Vagina (tissue), 2 donors: Measurements from ENCODE around the gene CYP27B1. TPM values are rescaled to one million over a fixed set of nuclear protein-coding genes. Genes with fewer than 3 reads are reported as not detected.
A peak's percentile ranks its signal among the peaks of the same experiment; 100 is the strongest.

Experiments used
- DNase-seq, 2 donors: peaks; one replicate each; pipeline ENCODE4 v3.0.0-alpha.2; 2017; ENCODE audit errors: extremely low spot score in 2 of 2
- H3K27ac ChIP-seq: fragments of 200-600 bp; sonication (generic); one replicate; pipeline ENCODE4 v1.5.1; 2019
- H3K27me3 ChIP-seq: fragments of 200-600 bp; sonication (generic); one replicate; pipeline ENCODE4 v1.5.1; 2019
- H3K36me3 ChIP-seq, 2 donors: fragments of 200-600 bp; sonication (generic); one replicate each; pipeline ENCODE4 v1.5.1; 2017 to 2019
- H3K4me1 ChIP-seq: fragments of 200-600 bp; sonication (generic); one replicate; pipeline ENCODE4 v1.5.1; 2019
- H3K4me3 ChIP-seq, 2 donors: fragments of 200-600 bp; sonication (generic); 1 replicate in 1 of 2; 2 replicates in 1 of 2; pipeline ENCODE4 v1.5.1; 2016 to 2019
- H3K9me3 ChIP-seq: fragments of 200-600 bp; sonication (generic); one replicate; pipeline ENCODE4 v1.5.1; 2019
- POLR2A ChIP-seq, 2 donors: fragments of 450-650 bp; IDR thresholded peaks; one replicate each; pipeline ENCODE4 v1.6.1; 2017; ENCODE audit warnings: antibody characterized with exemption in 2 of 2, mild to moderate bottlenecking in 2 of 2, moderate library complexity in 2 of 2
- POLR2AphosphoS5 ChIP-seq, 2 donors: sonication (generic); formaldehyde crosslinking; IDR thresholded peaks; one replicate each; pipeline ENCODE4 v1.9.0; 2017; ENCODE audit warnings: antibody characterized with exemption in 2 of 2, mild to moderate bottlenecking in 2 of 2, low read depth in 1 of 2; ENCODE audit not compliant: insufficient read depth in 1 of 2
- intact Hi-C: fragments of 100-400 bp; cut with DNase I; formaldehyde crosslinking; loops from one replicate; pipeline ENCODE4 v1.15.1; 2023
- total RNA-seq: library from RNA; depleted of rRNA; stranded (reverse); fragments of >200 nt; gene quantifications from one replicate; pipeline ENCODE4 v1.2.3, GENCODE V29; 2016
- TF ChIP-seq, protein P1 (sequence below), 3 experiments: fragments of 450-650 bp in 2 of 3; fragments of 200-600 bp in 1 of 3; sonication (generic) in 1 of 3; IDR thresholded peaks; one replicate each; pipeline ENCODE4 v1.5.1; 2017 to 2019; ENCODE audit warnings: antibody characterized with exemption in 3 of 3, mild to moderate bottlenecking in 2 of 3, moderate library complexity in 2 of 3

The CYP27B1 gene
- total RNA-seq, 1 donor from 2014 or later, result 1.7 TPM

GRCh38 chr12:57757771-57758170 is 9.1 kb downstream of the CYP27B1 start:
- Histone ChIP-seq H3K4me3 (no peak overlapping the region), H3K36me3 (no peaks in the 10 kb centered on the region), H3K4me1 (peaks cover 30% of the 10 kb centered on the region), H3K27ac (no peak overlapping the region), H3K27me3 (no peaks in the 10 kb centered on the region), H3K9me3 (no peaks in the 10 kb centered on the region)
- intact Hi-C loops, result no loop called here
- no peak for DNase-seq
- TF ChIP-seq, protein P1, sequence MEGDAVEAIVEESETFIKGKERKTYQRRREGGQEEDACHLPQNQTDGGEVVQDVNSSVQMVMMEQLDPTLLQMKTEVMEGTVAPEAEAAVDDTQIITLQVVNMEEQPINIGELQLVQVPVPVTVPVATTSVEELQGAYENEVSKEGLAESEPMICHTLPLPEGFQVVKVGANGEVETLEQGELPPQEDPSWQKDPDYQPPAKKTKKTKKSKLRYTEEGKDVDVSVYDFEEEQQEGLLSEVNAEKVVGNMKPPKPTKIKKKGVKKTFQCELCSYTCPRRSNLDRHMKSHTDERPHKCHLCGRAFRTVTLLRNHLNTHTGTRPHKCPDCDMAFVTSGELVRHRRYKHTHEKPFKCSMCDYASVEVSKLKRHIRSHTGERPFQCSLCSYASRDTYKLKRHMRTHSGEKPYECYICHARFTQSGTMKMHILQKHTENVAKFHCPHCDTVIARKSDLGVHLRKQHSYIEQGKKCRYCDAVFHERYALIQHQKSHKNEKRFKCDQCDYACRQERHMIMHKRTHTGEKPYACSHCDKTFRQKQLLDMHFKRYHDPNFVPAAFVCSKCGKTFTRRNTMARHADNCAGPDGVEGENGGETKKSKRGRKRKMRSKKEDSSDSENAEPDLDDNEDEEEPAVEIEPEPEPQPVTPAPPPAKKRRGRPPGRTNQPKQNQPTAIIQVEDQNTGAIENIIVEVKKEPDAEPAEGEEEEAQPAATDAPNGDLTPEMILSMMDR (IDR thresholded peaks at IDR 0.05), result no peak
- TF ChIP-seq POLR2AphosphoS5 (IDR thresholded peaks at IDR 0.05; ENCODE audit: insufficient read depth in 1 of 2, low read depth in 1 of 2) (no peak), POLR2A (IDR thresholded peaks at IDR 0.05) (no peak)

DNA sequence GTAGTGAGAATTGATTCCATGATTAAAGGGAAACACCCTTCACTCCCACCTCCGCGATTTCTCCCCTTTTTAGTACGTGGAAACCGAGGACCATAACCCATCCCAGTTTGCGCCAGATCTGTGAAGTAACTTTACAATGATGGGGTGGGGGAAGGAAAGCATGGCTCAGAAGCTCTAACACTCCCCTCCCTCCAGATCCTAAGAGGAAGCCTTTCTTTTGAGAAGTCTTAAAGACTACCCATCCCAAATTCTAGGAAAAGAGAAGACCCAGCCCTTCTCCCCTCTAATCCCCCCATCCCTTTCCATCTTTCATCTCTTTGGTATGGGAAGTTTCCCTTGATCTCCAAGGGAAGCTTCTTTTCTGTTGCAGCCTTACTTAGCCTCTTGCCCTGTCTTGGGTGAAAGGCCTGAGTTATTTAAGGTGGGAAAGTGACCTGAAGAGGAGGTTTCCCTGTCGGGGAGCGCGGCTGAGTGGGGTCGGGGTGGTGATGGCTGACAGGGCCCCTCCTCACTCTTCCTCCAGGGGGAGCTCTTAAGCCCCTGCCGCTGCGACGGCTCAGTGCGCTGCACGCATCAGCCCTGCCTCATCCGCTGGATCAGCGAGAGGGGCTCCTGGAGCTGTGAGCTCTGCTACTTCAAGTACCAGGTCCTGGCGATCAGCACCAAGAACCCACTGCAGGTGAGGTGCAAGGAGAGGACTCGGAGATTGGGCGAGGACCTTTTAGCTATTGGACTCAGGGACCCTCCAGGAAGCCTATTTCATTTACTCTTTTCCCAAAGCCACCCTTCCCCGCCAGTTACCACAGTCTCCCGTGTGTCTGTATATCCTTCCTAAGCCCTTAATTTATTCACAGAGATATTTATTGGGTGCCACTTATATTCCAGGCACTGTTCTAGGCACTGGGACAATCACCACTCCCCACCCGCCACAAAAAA is 10.2 kb downstream of the CYP27B1 start:
- Histone ChIP-seq H3K36me3 (no peaks in the 10 kb centered on the region), H3K4me1 (peaks cover 34% of the 10 kb centered on the region), H3K4me3 (peak overlapping the region; percentile 75 to 78), H3K9me3 (no peaks in the 10 kb centered on the region), H3K27ac (no peak overlapping the region), H3K27me3 (no peaks in the 10 kb centered on the region)
- no peak for DNase-seq
- TF ChIP-seq, protein P1 (IDR thresholded peaks at IDR 0.05), result peak in 1 of 3 experiments; percentile 11
- TF ChIP-seq POLR2AphosphoS5 (IDR thresholded peaks at IDR 0.05; ENCODE audit: insufficient read depth in 1 of 2, low read depth in 1 of 2) (no peak), POLR2A (IDR thresholded peaks at IDR 0.05) (no peak)
- intact Hi-C loops, result no loop called here

DNA sequence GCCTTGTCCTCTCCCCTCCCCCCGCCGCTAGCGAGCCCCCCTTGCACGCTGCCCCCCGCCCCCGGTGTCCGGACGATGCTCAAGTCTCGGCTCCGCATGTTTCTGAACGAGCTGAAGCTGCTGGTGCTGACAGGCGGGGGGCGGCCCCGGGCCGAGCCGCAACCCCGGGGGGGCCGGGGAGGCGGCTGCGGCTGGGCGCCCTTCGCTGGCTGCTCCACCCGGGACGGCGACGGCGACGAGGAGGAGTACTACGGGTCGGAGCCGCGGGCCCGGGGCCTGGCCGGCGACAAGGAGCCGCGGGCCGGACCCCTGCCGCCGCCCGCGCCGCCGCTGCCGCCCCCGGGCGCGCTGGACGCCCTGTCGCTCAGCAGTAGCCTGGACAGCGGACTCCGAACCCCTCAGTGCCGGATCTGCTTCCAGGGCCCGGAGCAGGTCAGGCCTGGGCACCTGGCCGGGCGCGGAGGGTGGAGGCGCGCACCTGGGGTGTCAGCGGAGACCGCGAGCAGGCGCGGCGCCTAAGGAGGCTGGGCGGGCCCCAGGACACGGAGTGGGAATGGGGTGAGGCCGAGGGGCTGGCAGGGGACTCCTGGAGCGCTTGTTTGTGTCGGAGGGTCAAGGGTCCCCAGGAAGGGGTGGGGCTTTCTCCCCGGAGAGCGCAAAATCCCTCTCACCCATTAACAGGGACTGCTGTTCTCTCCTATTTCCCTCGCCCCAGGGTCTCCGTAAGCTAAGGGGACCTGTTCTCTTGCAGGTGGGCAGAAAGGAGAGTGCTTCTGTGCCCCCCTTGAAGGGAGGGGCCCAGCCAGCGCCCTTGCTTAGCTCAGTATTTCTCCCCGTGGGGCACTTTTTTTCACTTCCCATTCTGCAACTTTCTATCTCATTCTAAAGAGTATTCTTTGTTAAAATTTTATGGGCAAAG is 11.2 kb downstream of the CYP27B1 start:
- H3K4me1 ChIP-seq, result peaks cover 44% of the 10 kb centered on the region
- no peaks in the 10 kb centered on the region for H3K36me3 ChIP-seq
- no peaks in the 10 kb centered on the region for H3K27me3 ChIP-seq
- intact Hi-C loops, result no loop called here
- no peak for DNase-seq
- H3K9me3 ChIP-seq, result no peaks in the 10 kb centered on the region
- peak overlapping the region; percentile 53 for H3K27ac ChIP-seq
- TF ChIP-seq POLR2A (IDR thresholded peaks at IDR 0.05), result no peak
- TF ChIP-seq, protein P1 (IDR thresholded peaks at IDR 0.05), result no peak
- H3K4me3 ChIP-seq, result peak overlapping the region; percentile 75 to 78

DNA sequence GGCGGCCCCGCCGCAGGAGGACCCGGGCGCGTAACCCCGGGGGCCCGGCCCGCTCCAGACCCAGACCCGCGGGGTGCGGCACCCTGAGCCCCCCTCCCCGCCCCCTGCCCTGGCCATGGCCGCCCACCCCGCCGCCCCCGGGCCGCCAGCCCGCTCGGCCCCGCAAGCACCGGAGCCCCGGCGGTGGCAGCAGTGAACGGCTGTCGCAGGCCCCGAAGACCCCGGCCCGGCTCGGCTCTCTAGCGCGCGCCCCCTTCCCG is 11.8 kb downstream of the CYP27B1 start:
- no peaks in the 10 kb centered on the region for H3K36me3 ChIP-seq
- H3K9me3 ChIP-seq, result no peaks in the 10 kb centered on the region
- H3K27ac ChIP-seq, result peak overlapping the region; percentile 53
- intact Hi-C loops, result no loop called here
- H3K4me3 ChIP-seq, result peak overlapping the region; percentile 75 to 78
- TF ChIP-seq POLR2A (IDR thresholded peaks at IDR 0.05) (no peak), POLR2AphosphoS5 (IDR thresholded peaks at IDR 0.05; ENCODE audit: insufficient read depth in 1 of 2, low read depth in 1 of 2) (no peak)
- TF ChIP-seq, protein P1 (IDR thresholded peaks at IDR 0.05), result no peak
- no peak for DNase-seq
- no peaks in the 10 kb centered on the region for H3K27me3 ChIP-seq
- H3K4me1 ChIP-seq, result peaks cover 44% of the 10 kb centered on the region
